H1 (cell line): ENCODE results near the gene CRISPLD2. TPM values are rescaled to one million over a fixed set of nuclear protein-coding genes. Genes with fewer than 3 reads are reported as not detected.

ENCODE experiments used
- CTCF ChIA-PET: fragments of 300-600 bp; sonication (Branson Sonifier 250); formaldehyde crosslinking; loops from one replicate; lab custom pipeline; 2021; ENCODE audit not compliant: partially characterized antibody; lab: Charles Lee
- POLR2A ChIA-PET: fragments of 300-600 bp; sonication (Branson Sonifier 250); formaldehyde crosslinking; loops from one replicate; lab custom pipeline; 2021; ENCODE audit warnings: inconsistent platforms; ENCODE audit not compliant: partially characterized antibody; lab: Charles Lee
- DNase-seq, 2 experiments: peaks; one replicate each; pipeline versions ENCODE4 v3.0.0 to v3.0.0-alpha.2; 2010 to 2022; ENCODE audit warnings: low spot score in 2 of 2, low read depth in 1 of 2, mixed read lengths in 1 of 2
- FAIRE-seq: peaks from 2 replicates; lab custom pipeline; 2011; peaks lifted over from hg19 to GRCh38; lab: Jason Lieb, UNC
- H2AFZ ChIP-seq: 2 replicates; pipeline ENCODE4 v1.8.1; 2012; ENCODE audit warnings: low read length, inconsistent platforms
- H2AK5ac ChIP-seq: 2 replicates; pipeline ENCODE4 v1.6.1; 2013; ENCODE audit warnings: low read depth, low read length
- H2BK120ac ChIP-seq: replicated peaks from 2 replicates; pipeline ENCODE3; 2013; ENCODE audit warnings: low read depth, low read length, inconsistent platforms
- H2BK12ac ChIP-seq: 2 replicates; pipeline ENCODE4 v1.6.1; 2013; ENCODE audit warnings: low read depth, low read length
- H2BK15ac ChIP-seq: 2 replicates; pipeline ENCODE4 v1.6.1; 2013; ENCODE audit warnings: low read length
- H2BK20ac ChIP-seq: 2 replicates; pipeline ENCODE4 v1.6.1; 2013; ENCODE audit warnings: low read length
- H2BK5ac ChIP-seq: 2 replicates; pipeline ENCODE4 v1.6.1; 2013; ENCODE audit warnings: low read depth, low read length
- H3K14ac ChIP-seq: 2 replicates; pipeline ENCODE4 v1.6.1; 2013; ENCODE audit warnings: inconsistent platforms; ENCODE audit not compliant: insufficient read length
- H3K18ac ChIP-seq: 2 replicates; pipeline ENCODE4 v1.6.1; 2013; ENCODE audit warnings: low read length; ENCODE audit errors: extremely low read depth
- H3K23ac ChIP-seq: 2 replicates; pipeline ENCODE4 v1.6.1; 2013; ENCODE audit warnings: inconsistent platforms; ENCODE audit not compliant: insufficient read length
- H3K23me2 ChIP-seq: 2 replicates; pipeline ENCODE4 v1.6.1; 2013; ENCODE audit warnings: low read depth, low read length
- H3K27ac ChIP-seq: 2 replicates; pipeline ENCODE4 v1.6.1; 2011; ENCODE audit warnings: low read depth, low read length, inconsistent platforms
- H3K27me3 ChIP-seq, 4 experiments: replicated peaks in 1 of 4; 1 replicate in 1 of 4; 2 replicates in 3 of 4; pipeline versions ENCODE4 v1.6.1 to v1.8.1; 2011 to 2013; ENCODE audit warnings: low read length in 3 of 4, mild to moderate bottlenecking in 3 of 4, inconsistent platforms in 2 of 4, mixed read lengths in 2 of 4, moderate library complexity in 1 of 4; ENCODE audit not compliant: control insufficient read depth in 3 of 4, insufficient read depth in 3 of 4; ENCODE audit errors: extremely low read depth in 1 of 4
- H3K36me3 ChIP-seq, 4 experiments: 2 replicates each; pipeline versions ENCODE4 v1.6.1 to v1.8.1; 2011 to 2013; ENCODE audit warnings: mild to moderate bottlenecking in 4 of 4, low read length in 3 of 4, moderate library complexity in 2 of 4, control low read depth in 1 of 4, inconsistent platforms in 1 of 4; ENCODE audit not compliant: insufficient read depth in 4 of 4, control insufficient read depth in 2 of 4
- H3K4ac ChIP-seq: replicated peaks from 2 replicates; pipeline ENCODE3; 2013; ENCODE audit warnings: low read length, low read depth, mixed read lengths, inconsistent platforms; ENCODE audit not compliant: insufficient read length
- H3K4me1 ChIP-seq, 4 experiments: replicated peaks in 1 of 4; 1 replicate in 1 of 4; 2 replicates in 3 of 4; pipeline versions ENCODE4 v1.6.1 to v1.8.1; 2011 to 2013; ENCODE audit warnings: low read length in 3 of 4, inconsistent platforms in 2 of 4, mixed read lengths in 1 of 4; ENCODE audit not compliant: insufficient read depth in 4 of 4, control insufficient read depth in 3 of 4
- H3K4me2 ChIP-seq, 2 experiments: 2 replicates each; pipeline versions ENCODE4 v1.6.1 to v1.8.1; 2011 to 2013; ENCODE audit warnings: low read depth in 2 of 2, low read length in 2 of 2, control low read depth in 1 of 2, inconsistent platforms in 1 of 2, mild to moderate bottlenecking in 1 of 2; ENCODE audit not compliant: insufficient read depth in 1 of 2
- H3K4me3 ChIP-seq, 4 experiments: fragments of 200-600, 300-600 bp in 1 of 4; sonication (generic), shearing (Covaris generic), sonication (Bioruptor Twin) in 1 of 4; 2 replicates each; pipeline versions ENCODE4 v1.5.1 to v1.8.1; 2011 to 2016; ENCODE audit warnings: low read length in 4 of 4, low read depth in 3 of 4, control low read depth in 2 of 4, inconsistent platforms in 2 of 4, mild to moderate bottlenecking in 2 of 4, mixed read lengths in 1 of 4, moderate library complexity in 1 of 4; ENCODE audit not compliant: insufficient read depth in 2 of 4; ENCODE audit errors: extremely low read depth in 1 of 4
- H3K56ac ChIP-seq: replicated peaks from 2 replicates; pipeline ENCODE3; 2013; ENCODE audit warnings: low read depth, mild to moderate bottlenecking, mixed read lengths, low read length, inconsistent platforms; ENCODE audit not compliant: insufficient read length
- H3K79me1 ChIP-seq: 2 replicates; pipeline ENCODE4 v1.6.1; 2013; ENCODE audit warnings: low read depth, low read length, control low read depth
- H3K79me2 ChIP-seq, 2 experiments: 2 replicates each; pipeline versions ENCODE4 v1.6.1 to v1.8.1; 2012 to 2013; ENCODE audit warnings: low read length in 2 of 2, mild to moderate bottlenecking in 2 of 2, inconsistent platforms in 1 of 2; ENCODE audit not compliant: insufficient read depth in 2 of 2, control insufficient read depth in 1 of 2
- H3K9ac ChIP-seq, 4 experiments: replicated peaks in 1 of 4; 1 replicate in 1 of 4; 2 replicates in 3 of 4; pipeline versions ENCODE4 v1.6.1 to v1.8.1; 2011 to 2013; ENCODE audit warnings: low read depth in 3 of 4, low read length in 3 of 4, control low read depth in 2 of 4, mild to moderate bottlenecking in 2 of 4, moderate library complexity in 2 of 4, inconsistent platforms in 1 of 4; ENCODE audit errors: extremely low read depth in 1 of 4
- H3K9me3 ChIP-seq, 2 experiments: 2 replicates each; pipeline versions ENCODE4 v1.6.1 to v1.8.1; 2012 to 2013; ENCODE audit warnings: mild to moderate bottlenecking in 2 of 2, moderate library complexity in 2 of 2, control low read depth in 1 of 2, inconsistent platforms in 1 of 2, low read depth in 1 of 2, low read length in 1 of 2, mixed read lengths in 1 of 2; ENCODE audit not compliant: insufficient read depth in 2 of 2
- H4K20me1 ChIP-seq, 2 experiments: replicated peaks in 1 of 2; 2 replicates each; pipeline versions ENCODE3 to v1.8.1; 2011 to 2013; ENCODE audit warnings: inconsistent platforms in 2 of 2, low read length in 2 of 2, mild to moderate bottlenecking in 1 of 2; ENCODE audit not compliant: insufficient read depth in 2 of 2, control insufficient read depth in 1 of 2
- H4K5ac ChIP-seq: 2 replicates; pipeline ENCODE4 v1.6.1; 2013; ENCODE audit warnings: low read length, low read depth, mixed read lengths, inconsistent platforms; ENCODE audit not compliant: insufficient read length
- H4K8ac ChIP-seq: 2 replicates; pipeline ENCODE4 v1.8.0; 2013; ENCODE audit warnings: mild to moderate bottlenecking, moderate library complexity, low read length, inconsistent platforms; ENCODE audit not compliant: insufficient read depth; ENCODE audit errors: extremely low read depth
- H4K91ac ChIP-seq: replicated peaks from 2 replicates; pipeline ENCODE3; 2013; ENCODE audit warnings: low read length, mixed read lengths, inconsistent platforms; ENCODE audit not compliant: insufficient read length
- BCL11A ChIP-seq, 2 experiments: IDR thresholded peaks; one replicate each; pipeline ENCODE4 v1.6.1; 2011; ENCODE audit warnings: low read depth in 2 of 2, low read length in 2 of 2, mild to moderate bottlenecking in 2 of 2
- CBX5 ChIP-seq: fragments of 300-800, 300-1000 bp; sonication (generic); IDR thresholded peaks from 2 replicates; pipeline ENCODE4 v1.7.1; 2016; ENCODE audit warnings: antibody characterized with exemption, low read length, low read depth
- CREB1 ChIP-seq: IDR thresholded peaks from 2 replicates; pipeline ENCODE4 v1.6.1; 2012; ENCODE audit warnings: inconsistent platforms
- EZH2 ChIP-seq: fragments of 200-600 bp; sonication (generic); IDR thresholded peaks from 2 replicates; pipeline ENCODE4 v1.7.1; 2012; ENCODE audit warnings: low read depth, mild to moderate bottlenecking, moderate library complexity, low read length, inconsistent platforms; ENCODE audit not compliant: severe bottlenecking
- JUND ChIP-seq: IDR thresholded peaks from 2 replicates; pipeline ENCODE4 v1.6.1; 2011; ENCODE audit warnings: mild to moderate bottlenecking, improper control_type of control experiment, low read length
- POLR2A ChIP-seq, 2 experiments: IDR thresholded peaks; 1 replicate in 1 of 2; 2 replicates in 1 of 2; pipeline ENCODE4 v1.6.1; 2011; ENCODE audit warnings: low read depth in 2 of 2, low read length in 2 of 2, mild to moderate bottlenecking in 2 of 2; ENCODE audit errors: control extremely low read depth in 1 of 2
- SIN3A ChIP-seq, 2 experiments: IDR thresholded peaks in 1 of 2; conservative IDR thresholded peaks in 1 of 2; 2 replicates each; pipeline ENCODE4 v1.6.1; 2011 to 2012; ENCODE audit warnings: low read length in 2 of 2, improper control_type of control experiment in 1 of 2, low read depth in 1 of 2, mild to moderate bottlenecking in 1 of 2
- SRF ChIP-seq: IDR thresholded peaks from 2 replicates; pipeline ENCODE4 v1.6.1; 2011; ENCODE audit warnings: mild to moderate bottlenecking, low read depth, low read length, moderate library complexity
- WGBS, 2 experiments: shearing (Covaris generic) in 1 of 2; methylation state at CpG; one replicate each; pipeline versions ENCODE4 v1.1.6 to v1.1.7; 2013 to 2015; ENCODE audit warnings: low lambda C conversion rate in 2 of 2, mixed read lengths in 2 of 2, inconsistent platforms in 1 of 2, low coverage in 1 of 2, missing lambda C conversion rate in 1 of 2; ENCODE audit not compliant: insufficient replicate concordance in 2 of 2, insufficient coverage in 1 of 2, insufficient read length in 1 of 2; ENCODE audit errors: extremely low coverage in 1 of 2, missing lambda C conversion rate in 1 of 2; 5-methylcytosine and 5-hydroxymethylcytosine counted together
- polyA plus RNA-seq, 7 experiments: library from polyadenylated mRNA; depleted of rRNA in 3 of 7; stranded (reverse) in 5 of 7; unstranded in 2 of 7; fragments of >200 nt in 5 of 7; fragments of 200-250 nt in 2 of 7; gene quantifications; 1 replicate in 5 of 7; 2 replicates in 1 of 7; 4 replicates in 1 of 7; pipeline versions ENCODE4 v1.2.1 to v1.2.3, GENCODE V29; 2011 to 2013; ENCODE audit warnings: missing spikeins in 2 of 7, mixed read lengths in 2 of 7
- total RNA-seq: library from RNA; stranded (reverse); fragmentation: NEBNext Ultra II Directional; extraction: Animal tissue kit (Norgen Biotek cat#: 25700); gene quantifications from 2 replicates; pipeline ENCODE4 v1.2.1, GENCODE V29; 2021
- TF ChIP-seq, protein P1 (sequence below), 3 experiments: IDR thresholded peaks; 1 replicate in 2 of 3; 2 replicates in 1 of 3; pipeline versions ENCODE4 v1.5.1 to v1.6.1; 2011; ENCODE audit warnings: low read length in 3 of 3, mild to moderate bottlenecking in 3 of 3, inconsistent platforms in 2 of 3, low read depth in 1 of 3, moderate library complexity in 1 of 3; ENCODE audit not compliant: insufficient read depth in 1 of 3; ENCODE audit errors: control extremely low read depth in 1 of 3

The CRISPLD2 gene
- total and polyA plus RNA-seq, 2 of the 8 experiments (the other 6 are each of a cell fraction or from before 2014, with no cell fraction given) = 2.7 to 5.1 TPM

- Histone ChIP-seq H3K14ac (no peak overlapping the region), H4K8ac (no peak overlapping the region; the same call in 1 of the 2 replicates), H3K56ac (no peak overlapping the region), H4K5ac (no peak overlapping the region), H2BK5ac (no peak overlapping the region), H2AFZ (no peak overlapping the region), H3K23ac (no peak overlapping the region), H3K9me3 (no peaks in the 10 kb centered on the region; a peak in 1 of 4 replicates), H3K36me3 (no peaks in the 10 kb centered on the region), H2BK20ac (no peak overlapping the region), H3K27ac (no peak overlapping the region), H3K79me2 (no peaks in the 10 kb centered on the region), H4K91ac (no peak overlapping the region), H2BK12ac (no peak overlapping the region), H3K27me3 (peaks cover 0 to 2% (median 0%) of the 10 kb centered on the region in 4 experiments; a peak in 1 of 7 replicates), H4K20me1 (no peaks in the 10 kb centered on the region), H2BK15ac (no peak overlapping the region), H3K4me2 (no peak overlapping the region), H3K4ac (no peak overlapping the region), H3K18ac (no peak overlapping the region), H3K9ac (no peak overlapping the region), H2AK5ac (no peak overlapping the region), H3K4me1 (no peaks in the 10 kb centered on the region), H2BK120ac (no peak overlapping the region), H3K23me2 (peaks cover 9% of the 10 kb centered on the region), H3K79me1 (no peaks in the 10 kb centered on the region), H3K4me3 (no peak overlapping the region)
- TF ChIP-seq, protein P1, sequence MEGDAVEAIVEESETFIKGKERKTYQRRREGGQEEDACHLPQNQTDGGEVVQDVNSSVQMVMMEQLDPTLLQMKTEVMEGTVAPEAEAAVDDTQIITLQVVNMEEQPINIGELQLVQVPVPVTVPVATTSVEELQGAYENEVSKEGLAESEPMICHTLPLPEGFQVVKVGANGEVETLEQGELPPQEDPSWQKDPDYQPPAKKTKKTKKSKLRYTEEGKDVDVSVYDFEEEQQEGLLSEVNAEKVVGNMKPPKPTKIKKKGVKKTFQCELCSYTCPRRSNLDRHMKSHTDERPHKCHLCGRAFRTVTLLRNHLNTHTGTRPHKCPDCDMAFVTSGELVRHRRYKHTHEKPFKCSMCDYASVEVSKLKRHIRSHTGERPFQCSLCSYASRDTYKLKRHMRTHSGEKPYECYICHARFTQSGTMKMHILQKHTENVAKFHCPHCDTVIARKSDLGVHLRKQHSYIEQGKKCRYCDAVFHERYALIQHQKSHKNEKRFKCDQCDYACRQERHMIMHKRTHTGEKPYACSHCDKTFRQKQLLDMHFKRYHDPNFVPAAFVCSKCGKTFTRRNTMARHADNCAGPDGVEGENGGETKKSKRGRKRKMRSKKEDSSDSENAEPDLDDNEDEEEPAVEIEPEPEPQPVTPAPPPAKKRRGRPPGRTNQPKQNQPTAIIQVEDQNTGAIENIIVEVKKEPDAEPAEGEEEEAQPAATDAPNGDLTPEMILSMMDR (IDR thresholded peaks at IDR 0.05; ENCODE audit: control extremely low read depth in 1 of 3, insufficient read depth in 1 of 3, low read depth in 1 of 3, low read length in 3 of 3) = no peak
- no peak for TF ChIP-seq BCL11A (IDR thresholded peaks at IDR 0.05; ENCODE audit: low read depth in 2 of 2, low read length in 2 of 2)
- TF ChIP-seq POLR2A (IDR thresholded peaks at IDR 0.05; ENCODE audit: control extremely low read depth in 1 of 2, low read depth in 2 of 2, low read length in 2 of 2) = no peak
- no peak for TF ChIP-seq CREB1
- TF ChIP-seq SIN3A (conservative IDR thresholded peaks at IDR 0.05 in 1 of 2, IDR thresholded peaks at IDR 0.05 in 1 of 2; ENCODE audit: low read depth in 1 of 2, low read length in 2 of 2) = no peak
- no peak for TF ChIP-seq EZH2
- no peak for TF ChIP-seq SRF
- TF ChIP-seq JUND = no peak
- TF ChIP-seq CBX5 = no peak
- no peak for DNase-seq
- FAIRE-seq = no peak
- ChIA-PET POLR2A (no interaction called here), CTCF (interaction anchor here (1.2 to 1.5 kb wide), 2 partner anchors 23 to 68 kb away, joined by 3 to 4 read pairs; no protein-coding TSS in a partner anchor)
- WGBS, 2 experiments = 81% methylated on average over 9 of the region's 9 CpGs; no CpG with 5 or more reads in 1 of the 2 experiments
Measured at GRCh38 chr16:84947022-84947421, 127.2 kb downstream of the CRISPLD2 start.
